Measurements from ENCODE around the gene GTF3C1.

- TF ChIP-seq RAD21 (IDR thresholded peaks at IDR 0.05) (no peak), CTCF (IDR thresholded peaks at IDR 0.05; ENCODE audit: low read depth, low read length, missing input control) (no peak), REST (IDR thresholded peaks at IDR 0.05) (no peak), GABPA (IDR thresholded peaks at IDR 0.05 in 1 of 2, conservative IDR thresholded peaks at IDR 0.05 in 1 of 2) (no peak), JUND (IDR thresholded peaks at IDR 0.05) (no peak), EGR1 (IDR thresholded peaks at IDR 0.05; ENCODE audit: low read depth in 2 of 2) (no peak), SP1 (IDR thresholded peaks at IDR 0.05) (no peak), ATF3 (IDR thresholded peaks at IDR 0.05) (no peak)
These were observed 76.4 kb downstream of the GTF3C1 start for GRCh38 chr16:27473101-27473900.

Data from liver (tissue), 3 donors.